ENCODE data around the gene USF1.

DNA sequence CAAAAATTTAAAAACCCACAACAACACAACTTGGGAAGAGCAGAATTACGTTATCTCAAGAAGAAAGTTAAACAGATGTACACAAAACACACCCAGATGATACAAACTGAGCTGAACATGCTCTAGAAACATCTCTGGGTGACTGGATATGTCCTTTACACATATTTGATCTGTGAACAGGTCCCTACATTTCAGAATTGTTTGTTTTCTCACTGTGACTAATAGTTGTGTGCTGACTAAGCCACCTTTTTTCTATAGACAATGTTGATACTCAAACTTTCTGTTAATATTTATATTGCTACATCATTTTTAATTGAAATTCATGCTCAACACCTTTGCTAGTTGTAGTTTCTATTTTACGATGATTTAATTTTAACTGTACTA, 23.8 kb downstream of the USF1 start:
- TF ChIP-seq, protein P1, sequence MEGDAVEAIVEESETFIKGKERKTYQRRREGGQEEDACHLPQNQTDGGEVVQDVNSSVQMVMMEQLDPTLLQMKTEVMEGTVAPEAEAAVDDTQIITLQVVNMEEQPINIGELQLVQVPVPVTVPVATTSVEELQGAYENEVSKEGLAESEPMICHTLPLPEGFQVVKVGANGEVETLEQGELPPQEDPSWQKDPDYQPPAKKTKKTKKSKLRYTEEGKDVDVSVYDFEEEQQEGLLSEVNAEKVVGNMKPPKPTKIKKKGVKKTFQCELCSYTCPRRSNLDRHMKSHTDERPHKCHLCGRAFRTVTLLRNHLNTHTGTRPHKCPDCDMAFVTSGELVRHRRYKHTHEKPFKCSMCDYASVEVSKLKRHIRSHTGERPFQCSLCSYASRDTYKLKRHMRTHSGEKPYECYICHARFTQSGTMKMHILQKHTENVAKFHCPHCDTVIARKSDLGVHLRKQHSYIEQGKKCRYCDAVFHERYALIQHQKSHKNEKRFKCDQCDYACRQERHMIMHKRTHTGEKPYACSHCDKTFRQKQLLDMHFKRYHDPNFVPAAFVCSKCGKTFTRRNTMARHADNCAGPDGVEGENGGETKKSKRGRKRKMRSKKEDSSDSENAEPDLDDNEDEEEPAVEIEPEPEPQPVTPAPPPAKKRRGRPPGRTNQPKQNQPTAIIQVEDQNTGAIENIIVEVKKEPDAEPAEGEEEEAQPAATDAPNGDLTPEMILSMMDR (IDR thresholded peaks at IDR 0.05; ENCODE audit: insufficient read depth, low read depth, low read length), result no peak
- no peak for TF ChIP-seq EZH2 (IDR thresholded peaks at IDR 0.05; ENCODE audit: insufficient read depth, low read length)

Measured in astrocyte (in vitro differentiated cells and primary cell).